ENCODE data around the gene ABHD16B. TPM values are rescaled to one million over a fixed set of nuclear protein-coding genes. Genes with fewer than 3 reads are reported as not detected.
A peak's percentile ranks its signal among the peaks of the same experiment; 100 is the strongest.

ABHD16B gene
- total RNA-seq, 1 donor from 2014 or later: not detected

DNA sequence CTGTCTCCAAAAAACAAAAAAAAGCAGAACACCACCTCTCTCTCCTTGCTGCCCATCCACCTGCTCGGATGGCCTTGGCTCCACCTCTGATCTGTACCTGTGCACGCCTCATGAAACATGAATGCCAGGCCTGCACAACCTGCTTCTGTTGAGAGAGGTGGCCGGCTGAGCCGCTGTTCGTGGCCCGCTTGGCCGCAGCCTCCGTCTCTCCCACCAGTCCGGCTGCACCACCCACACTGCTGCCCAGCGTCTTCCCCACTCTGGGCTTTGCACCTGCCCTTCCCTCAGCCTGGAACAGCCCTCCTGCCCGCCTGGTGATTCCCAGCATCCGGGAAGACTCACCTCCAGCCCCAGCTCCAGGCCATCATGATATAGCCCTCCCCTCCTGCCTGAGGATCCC is 18.1 kb upstream of the ABHD16B start:
- Histone ChIP-seq H3K9me3 (no peaks in the 10 kb centered on the region), H3K36me3 (no peaks in the 10 kb centered on the region), H3K4me1 (peaks cover 26% of the 10 kb centered on the region), H3K27me3 (peaks cover 17% of the 10 kb centered on the region), H3K4me3 (no peak overlapping the region), H3K27ac (no peak overlapping the region)
- ATAC-seq (no peak), DNase-seq (no peak)
- intact Hi-C loops (cut with DNase I): no loop called here
- TF ChIP-seq, protein P1, sequence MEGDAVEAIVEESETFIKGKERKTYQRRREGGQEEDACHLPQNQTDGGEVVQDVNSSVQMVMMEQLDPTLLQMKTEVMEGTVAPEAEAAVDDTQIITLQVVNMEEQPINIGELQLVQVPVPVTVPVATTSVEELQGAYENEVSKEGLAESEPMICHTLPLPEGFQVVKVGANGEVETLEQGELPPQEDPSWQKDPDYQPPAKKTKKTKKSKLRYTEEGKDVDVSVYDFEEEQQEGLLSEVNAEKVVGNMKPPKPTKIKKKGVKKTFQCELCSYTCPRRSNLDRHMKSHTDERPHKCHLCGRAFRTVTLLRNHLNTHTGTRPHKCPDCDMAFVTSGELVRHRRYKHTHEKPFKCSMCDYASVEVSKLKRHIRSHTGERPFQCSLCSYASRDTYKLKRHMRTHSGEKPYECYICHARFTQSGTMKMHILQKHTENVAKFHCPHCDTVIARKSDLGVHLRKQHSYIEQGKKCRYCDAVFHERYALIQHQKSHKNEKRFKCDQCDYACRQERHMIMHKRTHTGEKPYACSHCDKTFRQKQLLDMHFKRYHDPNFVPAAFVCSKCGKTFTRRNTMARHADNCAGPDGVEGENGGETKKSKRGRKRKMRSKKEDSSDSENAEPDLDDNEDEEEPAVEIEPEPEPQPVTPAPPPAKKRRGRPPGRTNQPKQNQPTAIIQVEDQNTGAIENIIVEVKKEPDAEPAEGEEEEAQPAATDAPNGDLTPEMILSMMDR (IDR thresholded peaks at IDR 0.05): no peak

DNA sequence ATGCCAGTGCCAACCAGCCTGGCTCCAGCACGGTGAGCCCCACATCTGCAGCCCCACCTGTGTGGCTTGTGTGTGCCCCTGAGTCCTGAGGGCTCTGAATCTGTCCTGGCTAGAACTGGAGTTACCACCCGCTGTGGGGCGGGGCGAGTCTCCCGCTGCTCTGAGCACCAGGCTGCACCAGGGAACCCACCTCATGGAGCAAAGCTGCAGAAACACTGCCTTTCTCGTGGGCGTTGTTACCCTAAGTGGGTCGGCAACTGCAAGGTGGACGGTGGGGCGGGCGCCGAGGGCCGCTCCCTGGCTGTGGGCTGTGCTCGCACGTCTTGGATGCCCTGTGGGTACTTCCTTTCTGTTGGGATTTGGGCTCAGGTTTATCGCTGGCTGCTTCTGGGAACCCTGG is 17.5 kb upstream of the ABHD16B start:
- intact Hi-C loops (cut with DNase I): no loop called here
- H3K9me3 ChIP-seq: no peaks in the 10 kb centered on the region
- H3K4me1 ChIP-seq: peaks cover 26% of the 10 kb centered on the region
- no peak for DNase-seq
- H3K4me3 ChIP-seq: no peak overlapping the region
- H3K27ac ChIP-seq: no peak overlapping the region
- TF ChIP-seq, protein P1 (IDR thresholded peaks at IDR 0.05): no peak
- peaks cover 17% of the 10 kb centered on the region for H3K27me3 ChIP-seq
- H3K36me3 ChIP-seq: no peaks in the 10 kb centered on the region
- no peak for ATAC-seq

DNA sequence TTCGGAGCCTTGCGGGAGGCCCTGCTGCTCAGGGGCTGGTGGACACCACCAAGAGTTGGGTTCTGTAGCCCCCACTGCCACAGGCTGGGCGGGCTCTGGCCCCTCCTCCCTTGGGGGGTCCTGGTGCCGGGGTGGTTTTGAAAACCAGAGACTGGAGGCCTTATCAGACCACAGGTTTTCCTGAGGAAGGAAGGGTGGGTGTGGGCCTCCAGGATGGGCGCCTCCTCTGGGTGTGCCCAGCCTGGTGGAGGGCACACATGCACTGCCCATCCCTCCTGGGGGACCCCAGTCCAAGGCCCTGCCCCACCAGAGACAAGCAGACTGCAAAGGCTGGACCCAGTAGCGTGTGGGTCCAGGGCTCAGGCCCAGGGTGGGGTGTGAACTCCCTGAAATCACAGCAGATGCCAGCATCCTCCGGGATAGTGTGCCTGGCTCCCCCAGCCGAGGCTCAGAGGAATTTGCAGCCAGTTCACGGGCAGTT is 16.7 kb upstream of the ABHD16B start:
- ATAC-seq: peak; percentile 45
- H3K36me3 ChIP-seq: no peaks in the 10 kb centered on the region
- no peak overlapping the region for H3K4me3 ChIP-seq
- intact Hi-C loops (cut with DNase I): no loop called here
- H3K27ac ChIP-seq: peak overlapping the region; percentile 42
- DNase-seq: no peak
- H3K4me1 ChIP-seq: peaks cover 26% of the 10 kb centered on the region
- TF ChIP-seq, protein P1 (IDR thresholded peaks at IDR 0.05): no peak
- H3K27me3 ChIP-seq: peaks cover 17% of the 10 kb centered on the region
- H3K9me3 ChIP-seq: no peaks in the 10 kb centered on the region

DNA sequence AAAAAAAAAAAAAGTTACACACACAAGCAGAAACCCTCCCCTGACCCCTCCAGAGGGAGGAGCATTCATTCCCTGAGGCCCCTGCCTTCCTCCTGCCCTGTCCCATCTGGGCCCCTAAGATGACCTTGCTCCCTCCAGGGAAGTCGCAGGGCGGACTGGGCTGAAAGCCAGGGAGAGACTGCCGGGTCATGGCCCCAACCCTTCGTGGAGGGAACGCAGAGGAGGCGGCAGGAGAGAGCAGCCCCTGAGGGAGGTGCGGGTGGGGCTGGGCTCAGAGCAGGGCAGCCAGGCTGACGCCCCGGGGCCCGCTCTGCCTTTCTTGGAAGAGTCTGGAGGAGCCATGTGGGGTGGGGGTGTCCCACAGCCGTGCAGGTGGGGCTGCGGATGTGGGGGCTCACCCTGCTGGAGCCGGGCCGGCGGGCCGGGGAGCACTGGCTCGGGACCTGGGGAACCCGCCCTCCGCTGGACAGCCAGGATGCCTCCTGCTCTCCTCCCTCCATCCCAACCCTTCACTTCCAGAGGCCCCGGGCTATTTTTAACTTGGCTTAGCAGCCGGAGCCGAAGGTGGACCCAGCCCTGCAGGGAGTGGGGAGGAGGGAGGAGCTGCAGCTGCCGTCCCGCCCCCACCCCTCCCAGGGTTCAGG is 15.0 kb upstream of the ABHD16B start:
- Histone ChIP-seq H3K36me3 (no peaks in the 10 kb centered on the region), H3K9me3 (no peaks in the 10 kb centered on the region), H3K27me3 (peaks cover 17% of the 10 kb centered on the region), H3K4me3 (no peak overlapping the region), H3K4me1 (peaks cover 26% of the 10 kb centered on the region), H3K27ac (no peak overlapping the region)
- intact Hi-C loops (cut with DNase I): no loop called here
- TF ChIP-seq, protein P1 (IDR thresholded peaks at IDR 0.05): no peak
- peak; percentile 53 for ATAC-seq
- no peak for DNase-seq

DNA sequence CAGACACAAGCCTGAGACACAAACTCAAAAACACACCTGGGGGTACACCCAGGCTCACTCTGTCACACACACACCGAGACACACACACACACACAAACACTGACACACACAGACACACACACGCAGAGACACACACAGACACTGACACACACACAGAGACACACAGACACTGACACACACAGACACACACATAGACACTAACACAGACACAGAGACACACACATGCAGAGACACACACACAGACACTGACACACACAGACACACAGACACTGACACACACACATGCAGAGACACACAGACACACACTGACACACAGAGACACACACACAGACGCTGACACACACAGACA is 14.4 kb upstream of the ABHD16B start:
- intact Hi-C loops (cut with DNase I): no loop called here
- TF ChIP-seq, protein P1 (IDR thresholded peaks at IDR 0.05): no peak
- no peak for DNase-seq

More for the DNA sequence above, 14.4 kb upstream of the ABHD16B start:
- no peak for ATAC-seq
- no peaks in the 10 kb centered on the region for H3K36me3 ChIP-seq
- H3K4me3 ChIP-seq: no peak overlapping the region
- peaks cover 26% of the 10 kb centered on the region for H3K4me1 ChIP-seq
- peaks cover 17% of the 10 kb centered on the region for H3K27me3 ChIP-seq
- H3K9me3 ChIP-seq: no peaks in the 10 kb centered on the region
- H3K27ac ChIP-seq: no peak overlapping the region

Data from upper lobe of right lung (tissue), 1 donor.